Suppressor macrophage treated with lipopolysaccharide for 4 hours (primary cell): ENCODE results near the gene PPP1R3D.

Experiments
- DNase-seq: peaks from one replicate; pipeline ENCODE4 v3.0.0-alpha.2; 2020

PPP1R3D gene

DNA sequence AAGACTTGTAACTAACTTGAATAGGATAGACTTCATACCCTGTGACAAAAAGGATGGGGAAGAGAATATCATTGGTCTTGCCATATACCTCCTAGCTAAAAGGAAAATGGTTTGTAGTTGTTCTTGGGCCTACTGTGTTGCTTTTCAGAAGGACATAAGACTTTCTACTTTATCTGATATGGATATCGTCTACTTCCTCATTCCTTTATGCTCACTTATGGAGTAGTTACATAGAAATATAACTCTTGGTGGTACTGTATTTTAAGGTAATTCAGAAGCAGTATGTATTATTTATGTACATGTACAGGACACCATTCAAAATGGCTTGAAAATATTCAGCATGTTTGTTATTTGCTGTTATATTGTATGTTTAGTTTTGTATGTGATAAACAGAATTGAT, 8.1 kb upstream of the PPP1R3D start:
- no peak for DNase-seq

- DNase-seq: peak; percentile 56
Measured at GRCh38 chr20:59947376-59947775, 7.3 kb upstream of the PPP1R3D start.

- no peak for DNase-seq
Measured at GRCh38 chr20:59945731-59946130, 5.6 kb upstream of the PPP1R3D start.

DNA sequence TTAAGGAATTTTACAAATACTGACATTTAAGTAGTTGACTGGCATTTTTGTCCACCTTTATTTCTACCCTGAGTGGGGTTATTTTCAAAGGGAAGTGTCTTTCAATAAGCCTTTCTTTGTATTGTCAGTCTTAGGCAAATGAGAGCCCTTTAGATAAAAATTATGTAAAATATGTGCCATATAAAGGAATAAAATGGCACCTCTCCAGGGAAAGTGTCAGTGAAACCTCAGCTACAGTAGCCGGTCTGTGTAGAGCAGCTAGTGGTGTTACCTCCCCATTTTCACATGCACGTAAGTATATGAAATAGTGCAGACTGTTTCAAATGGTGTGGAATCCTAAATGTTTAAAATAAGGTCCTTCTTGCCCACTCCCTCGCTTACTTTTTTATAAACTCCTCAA, 5.1 kb upstream of the PPP1R3D start:
- DNase-seq: no peak

DNA sequence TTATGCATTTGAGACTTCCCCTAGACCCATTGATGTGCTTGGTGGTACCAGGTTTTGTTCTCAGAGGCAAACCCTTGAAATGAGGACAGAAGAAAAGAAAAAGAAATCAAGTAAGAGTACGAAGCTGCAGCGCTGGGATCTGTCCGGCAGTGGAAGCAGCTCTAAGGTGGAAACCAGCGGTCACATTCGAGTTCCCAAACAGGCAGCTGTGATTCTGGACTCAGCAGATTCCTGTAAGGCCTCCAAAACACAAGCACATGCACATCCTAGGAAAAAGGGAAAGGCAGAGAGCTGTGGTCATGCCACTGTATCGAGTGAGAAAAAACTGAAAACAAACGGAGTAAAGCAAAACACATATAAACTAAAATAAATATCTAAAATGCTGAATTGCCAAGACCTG, 4.6 kb upstream of the PPP1R3D start:
- DNase-seq: no peak

DNA sequence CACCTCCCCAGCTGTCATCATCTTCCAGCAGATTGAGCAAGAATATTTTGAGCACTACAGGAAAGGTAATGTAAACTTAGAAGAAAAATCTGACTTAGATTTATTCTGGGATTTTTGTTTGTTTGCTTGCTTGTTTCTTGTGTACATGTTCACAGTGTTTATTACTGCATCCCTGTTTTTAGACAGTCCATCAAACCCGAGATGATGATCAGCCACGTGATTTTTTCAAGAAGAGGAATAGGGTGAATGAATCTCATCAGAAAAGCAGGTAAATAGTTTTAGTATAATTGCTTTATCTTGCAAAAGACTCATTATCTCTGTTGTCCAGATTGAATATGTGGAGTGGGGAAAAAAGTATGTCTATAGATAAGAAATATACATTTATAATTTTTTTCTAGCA, 2.1 kb upstream of the PPP1R3D start:
- DNase-seq: no peak

DNA sequence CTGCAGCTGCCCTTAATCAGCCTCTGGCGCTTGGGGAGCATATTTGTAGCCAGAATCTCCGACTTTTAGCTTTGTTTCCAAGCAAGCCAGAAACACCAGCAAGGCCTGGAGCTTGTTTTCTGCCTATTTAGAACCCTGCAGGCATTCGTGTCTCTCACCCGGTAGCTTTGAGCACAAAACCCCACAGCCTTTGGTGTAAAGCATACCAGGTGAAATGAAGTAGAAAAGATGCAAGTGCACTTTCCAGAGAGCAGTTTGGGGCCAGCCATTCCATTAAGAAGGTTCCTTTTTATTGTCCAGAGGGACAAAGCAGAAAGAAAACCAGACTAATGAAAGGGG, 820 bp upstream of the PPP1R3D start:
- DNase-seq: no peak

DNA sequence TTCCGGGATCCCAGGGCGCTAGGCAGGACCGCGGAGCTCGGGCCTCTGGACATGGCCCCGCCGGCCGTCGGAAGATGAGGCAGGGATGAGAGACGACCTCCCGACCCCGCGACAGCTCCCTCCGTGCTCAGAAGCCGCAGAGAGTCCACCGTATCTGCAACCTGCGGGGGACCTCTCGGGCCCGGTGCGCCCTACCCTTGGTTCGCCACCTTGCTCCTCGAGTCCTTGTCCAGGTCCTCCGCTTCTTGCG, 301 bp downstream of the PPP1R3D start:
- DNase-seq: peak; percentile 45

DNA sequence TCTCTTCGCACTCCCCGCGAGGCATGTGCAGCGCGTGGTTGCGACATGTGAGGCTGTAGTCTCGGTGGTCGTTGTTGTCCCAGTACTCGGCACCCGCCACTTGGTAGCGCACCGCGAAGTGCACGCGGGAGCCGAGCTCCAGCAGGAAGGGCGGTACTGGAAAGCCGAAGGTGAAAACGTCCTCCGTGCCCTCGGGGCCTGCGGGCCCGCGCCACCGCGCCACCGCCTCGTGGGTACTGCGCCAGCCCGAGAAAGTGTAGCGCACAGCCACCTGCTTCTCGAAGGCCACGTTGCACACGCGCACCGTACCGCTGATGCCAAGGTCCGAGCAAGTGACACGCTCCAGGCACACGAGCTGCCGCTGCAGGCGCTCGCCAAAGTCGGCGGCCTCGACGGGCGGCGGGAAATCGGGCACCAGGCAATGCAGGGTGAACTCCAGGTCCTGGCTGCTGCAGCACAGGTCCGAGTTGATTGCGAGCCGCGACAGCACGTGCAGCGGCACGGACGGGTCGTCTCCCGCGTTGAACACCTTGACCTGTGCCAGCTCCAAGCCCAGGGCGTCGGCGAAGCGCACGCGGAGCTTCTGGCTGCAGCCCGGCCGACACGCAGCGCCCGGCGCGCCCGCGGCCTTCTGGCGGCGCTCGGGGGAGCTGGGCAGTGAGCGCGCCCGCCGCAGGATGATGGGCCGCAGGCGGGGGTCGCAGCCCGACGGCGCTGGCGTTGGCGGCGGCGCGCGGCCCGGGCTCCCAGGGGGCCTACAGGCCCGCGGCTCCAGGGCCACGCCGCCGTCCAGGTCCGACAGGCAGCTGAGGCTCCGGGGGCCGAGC, 840 bp downstream of the PPP1R3D start:
- DNase-seq: no peak

GRCh38 chr20:59938696-59939051, 1.4 kb downstream of the PPP1R3D start:
- DNase-seq: no peak

DNA sequence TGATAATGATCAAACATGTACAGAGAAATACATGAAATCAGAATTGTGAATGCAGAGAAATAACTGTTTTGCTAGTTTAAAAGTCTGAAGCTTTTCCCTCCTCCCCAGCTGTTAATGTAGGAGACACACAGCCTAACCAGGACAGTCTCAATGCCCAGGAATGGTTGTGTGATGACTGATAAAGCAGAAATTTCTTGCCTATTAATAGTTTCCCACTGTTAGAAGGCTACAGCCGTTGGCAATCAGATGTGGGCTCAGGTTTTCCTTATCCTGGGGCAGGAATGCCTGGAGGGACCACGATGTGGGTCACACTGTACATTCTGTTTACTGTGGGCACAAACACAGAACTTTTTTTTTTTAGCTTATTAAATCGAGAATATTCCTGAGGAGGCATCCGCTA, 1.9 kb downstream of the PPP1R3D start:
- DNase-seq: no peak

- DNase-seq: no peak
Measured at GRCh38 chr20:59937150-59937549, 3.0 kb downstream of the PPP1R3D start.

- no peak for DNase-seq
Measured at GRCh38 chr20:59936409-59936808, 3.7 kb downstream of the PPP1R3D start.

- no peak for DNase-seq
Measured at GRCh38 chr20:59935457-59936185, 4.5 kb downstream of the PPP1R3D start.

DNA sequence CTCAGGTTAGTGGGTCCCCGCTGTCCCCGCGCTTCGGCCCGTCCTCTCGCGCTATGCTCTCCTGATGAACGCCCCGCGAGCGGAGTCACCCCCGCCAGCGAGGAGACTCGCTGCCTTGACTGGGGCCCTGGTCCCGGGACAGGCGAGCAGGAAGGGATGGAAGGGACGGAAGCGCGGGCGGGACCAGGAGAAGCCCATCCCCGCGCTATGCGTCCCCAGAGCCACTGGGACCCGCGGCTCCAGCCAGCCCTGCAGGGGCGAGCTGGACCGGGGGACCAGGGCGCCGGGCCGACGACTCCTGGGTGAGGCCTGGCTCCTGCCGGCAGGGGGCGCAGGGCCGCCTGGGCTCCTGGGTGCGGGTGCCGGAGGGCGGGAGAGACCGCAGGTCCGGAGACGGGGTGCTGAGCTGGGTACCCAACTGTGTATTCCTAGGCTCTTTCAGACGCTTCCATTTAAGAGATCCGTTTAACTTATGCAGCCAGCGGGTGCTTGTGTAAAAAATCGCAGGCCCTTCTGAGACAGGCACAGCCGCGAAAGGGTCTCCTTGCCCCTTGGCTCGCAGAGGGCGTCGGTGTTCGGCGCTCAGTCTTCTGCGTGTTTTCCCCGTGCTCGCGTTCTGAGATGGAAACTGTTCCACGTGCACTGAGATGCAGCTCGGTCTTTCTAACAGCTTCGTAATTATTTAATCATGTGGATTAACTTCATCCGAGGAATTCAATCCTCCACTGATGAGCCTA, 6.1 kb downstream of the PPP1R3D start:
- DNase-seq: peak; percentile 84

GRCh38 chr20:59933296-59933848, 6.7 kb downstream of the PPP1R3D start, which contains the start of gene SYCP2:
TSS of gene SYCP2 (minus strand) at chr20:59933637. CDS start at chr20:59922413, 11,224 bp downstream.
- DNase-seq: no peak

DNA sequence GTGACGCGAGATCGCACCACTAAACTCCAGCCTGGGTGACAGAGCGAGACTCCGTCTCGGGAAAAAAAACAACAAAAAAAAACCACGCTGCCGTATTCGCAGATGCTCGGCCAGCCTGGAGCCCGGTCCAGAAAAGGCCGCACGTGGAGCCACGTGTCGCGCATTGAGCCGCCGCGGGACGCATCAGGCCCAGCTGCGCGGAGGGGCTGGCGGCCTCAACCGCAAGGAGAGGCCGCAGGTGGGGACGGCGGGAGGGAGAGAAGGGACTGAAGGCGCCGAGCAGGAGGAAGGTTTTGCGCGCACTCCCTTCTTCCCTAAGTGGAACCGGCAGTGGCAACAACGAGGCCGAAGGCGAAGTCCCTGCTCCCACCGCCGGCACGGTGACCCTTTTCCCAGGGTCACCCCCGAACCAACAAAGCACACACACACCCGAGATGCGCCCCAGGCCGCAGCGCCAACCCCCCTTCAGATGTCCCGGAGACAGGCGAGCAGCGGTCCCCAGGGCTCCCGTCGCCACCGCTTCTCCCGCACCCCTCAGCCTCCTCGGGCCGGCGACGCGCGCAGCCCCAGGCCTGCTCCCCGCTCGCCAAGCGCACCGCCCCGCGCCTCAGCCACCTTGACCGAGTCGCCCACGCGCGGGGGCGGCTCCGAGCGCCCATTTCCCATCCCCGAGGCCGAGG, 7.3 kb downstream of the PPP1R3D start:
- no peak for DNase-seq

DNA sequence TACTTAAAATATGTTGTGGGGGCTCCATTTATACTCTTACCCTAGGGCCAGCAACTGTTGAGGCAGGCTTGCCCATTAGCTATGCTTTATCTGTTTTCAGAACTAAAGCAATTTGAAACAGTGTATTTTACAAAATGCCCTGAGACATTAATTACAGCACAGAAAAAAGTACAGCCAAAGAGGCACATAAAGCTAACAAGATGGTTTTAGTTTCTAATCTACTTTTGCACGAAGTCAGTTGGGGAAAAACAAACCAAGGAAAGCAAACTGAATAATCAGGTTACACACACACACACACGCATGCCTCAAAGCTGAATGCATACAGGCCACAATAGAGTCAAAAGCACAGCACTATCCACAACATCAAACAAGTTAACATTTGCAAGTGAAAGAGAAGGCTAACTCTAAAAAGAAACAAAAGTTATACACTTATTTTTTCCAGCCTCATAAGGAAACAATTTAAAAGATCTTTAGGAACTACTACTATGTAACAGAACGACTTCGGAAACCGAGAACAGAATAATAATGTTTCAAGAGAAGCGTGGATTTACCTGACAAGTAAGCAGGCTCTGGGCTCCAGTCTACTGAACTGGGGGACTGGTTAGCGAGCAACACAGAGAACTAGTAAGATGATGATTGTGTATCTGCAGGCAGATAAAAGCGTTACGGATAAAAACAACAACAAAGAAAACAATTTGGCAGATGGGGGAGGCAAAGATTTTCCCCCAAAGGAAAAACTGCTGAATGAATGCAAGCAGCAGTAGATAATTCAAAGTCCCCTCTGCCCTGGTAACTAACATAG, 8.4 kb downstream of the PPP1R3D start:
- no peak for DNase-seq

DNA sequence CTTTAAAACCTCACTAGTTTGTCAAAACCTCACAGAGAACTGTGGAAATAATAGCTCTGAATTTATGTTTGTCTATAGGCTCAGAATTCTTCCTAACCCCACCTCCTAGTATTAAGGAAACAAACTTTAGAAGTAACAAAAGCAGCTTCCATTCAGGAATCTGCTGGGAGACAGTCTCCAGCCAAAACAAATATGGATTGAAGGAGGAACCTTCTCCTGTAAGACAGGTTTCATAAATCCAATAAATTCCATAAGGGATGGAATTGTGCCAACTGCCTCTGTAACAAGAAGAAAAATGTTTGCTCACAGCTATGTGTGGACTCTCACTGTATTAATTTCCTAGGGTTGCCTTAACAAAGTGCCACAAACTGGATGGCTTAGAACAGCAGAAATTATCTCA, 14.2 kb downstream of the PPP1R3D start:
- DNase-seq: no peak

DNA sequence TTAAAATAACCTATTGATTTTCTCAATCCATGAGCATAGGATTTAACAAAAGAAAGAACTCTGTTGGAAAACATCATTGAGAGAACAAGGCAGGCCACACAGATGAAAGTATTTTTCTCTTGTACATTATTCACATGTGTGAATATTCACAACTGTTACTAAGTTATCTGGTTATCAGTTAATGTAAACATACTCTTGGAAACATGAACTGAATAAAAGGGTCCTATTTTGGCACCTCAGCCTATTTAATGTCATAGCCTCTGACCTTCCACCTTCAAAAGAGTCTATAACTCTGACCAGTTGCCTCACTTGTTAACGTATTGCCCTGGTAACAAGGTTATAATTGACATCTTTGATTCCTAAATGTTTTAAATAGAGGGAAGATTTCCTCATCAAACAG, 14.7 kb downstream of the PPP1R3D start:
- DNase-seq: no peak

DNA sequence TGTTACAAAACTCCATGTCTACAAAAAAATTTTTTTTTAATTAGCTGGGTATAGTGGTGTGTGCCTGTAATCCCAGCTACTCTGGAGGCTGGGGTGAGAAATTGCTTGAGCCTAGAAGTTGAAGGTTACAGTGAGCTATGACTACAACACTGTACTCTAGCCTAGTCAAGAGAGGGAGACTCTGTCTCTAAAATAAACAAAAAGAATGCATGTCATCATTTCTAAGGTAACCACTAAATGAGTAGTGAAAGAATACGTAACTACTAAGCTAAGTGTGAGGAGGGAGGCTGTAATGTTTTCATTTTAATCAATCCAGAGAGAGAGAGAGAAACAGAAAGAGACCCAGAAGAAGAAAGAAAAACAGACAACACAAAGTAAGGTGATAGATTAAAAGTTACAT, 16.6 kb downstream of the PPP1R3D start:
- DNase-seq: no peak

DNA sequence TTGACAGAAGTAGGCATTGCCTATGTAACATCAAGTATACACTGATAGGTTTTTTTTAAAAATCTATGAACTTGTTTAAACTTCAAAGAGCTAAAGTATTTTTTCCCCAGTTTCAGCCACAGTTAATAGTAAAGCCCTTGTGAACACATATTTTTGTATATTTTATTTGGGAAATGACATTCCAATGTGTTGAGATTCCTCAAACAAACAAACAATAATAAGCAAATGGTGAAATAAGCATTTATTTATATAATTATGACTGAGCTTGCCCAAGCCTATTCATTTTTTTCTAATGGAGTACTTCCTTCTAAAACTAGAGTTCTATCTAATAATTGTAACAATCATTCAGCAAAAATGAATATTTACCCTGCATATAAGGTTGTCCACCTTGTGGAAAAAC, 19.2 kb downstream of the PPP1R3D start:
- DNase-seq: no peak
